Astrocyte of the hippocampus (primary cell): ENCODE data around the gene MEIS2.

Experiments used
- DNase-seq: peaks from one replicate; pipeline ENCODE4 v3.0.0; 2011; ENCODE audit warnings: low read depth, low spot score

Gene MEIS2

GRCh38 chr15:37098468-37099318 lies 1.7 kb downstream of the MEIS2 start:
- peak; percentile 60 for DNase-seq

GRCh38 chr15:37097144-37097919 lies 3.0 kb downstream of the MEIS2 start:
- DNase-seq, result peak; percentile 72

- DNase-seq, result no peak
These were observed 3.7 kb downstream of the MEIS2 start for GRCh38 chr15:37096558-37097143.

GRCh38 chr15:37095770-37096557 lies 4.4 kb downstream of the MEIS2 start:
- peak; percentile 58 for DNase-seq

GRCh38 chr15:37094915-37095711 lies 5.2 kb downstream of the MEIS2 start:
- DNase-seq, result peak; percentile 57

GRCh38 chr15:37094333-37094914 lies 5.9 kb downstream of the MEIS2 start:
- DNase-seq, result peak; percentile 59

- peak; percentile 70 for DNase-seq
These were observed 6.6 kb downstream of the MEIS2 start for GRCh38 chr15:37093480-37094332.

GRCh38 chr15:37090543-37091175 lies 9.7 kb downstream of the MEIS2 start:
- DNase-seq, result no peak

GRCh38 chr15:37088436-37088835 lies 11.9 kb downstream of the MEIS2 start:
- peak; percentile 20 for DNase-seq

- peak; percentile 19 for DNase-seq
These were observed 13.2 kb downstream of the MEIS2 start for GRCh38 chr15:37087131-37087588.

GRCh38 chr15:37086521-37086920 lies 13.8 kb downstream of the MEIS2 start:
- DNase-seq, result no peak

GRCh38 chr15:37086120-37086519 lies 14.2 kb downstream of the MEIS2 start:
- peak; percentile 14 for DNase-seq

GRCh38 chr15:37084602-37085001 lies 15.7 kb downstream of the MEIS2 start:
- no peak for DNase-seq

GRCh38 chr15:37083610-37084009 lies 16.7 kb downstream of the MEIS2 start:
- no peak for DNase-seq

GRCh38 chr15:37081983-37082382 lies 18.4 kb downstream of the MEIS2 start:
- DNase-seq, result peak; percentile 72

GRCh38 chr15:37080261-37080921 lies 20.0 kb downstream of the MEIS2 start:
- DNase-seq, result no peak

GRCh38 chr15:37079726-37080125 lies 20.6 kb downstream of the MEIS2 start:
- peak; percentile 79 for DNase-seq

GRCh38 chr15:37078566-37078965 lies 21.8 kb downstream of the MEIS2 start:
- DNase-seq, result no peak
